ENCODE data around the gene PRR23E.

- TF ChIP-seq CTCF (IDR thresholded peaks at IDR 0.05) (no peak), POLR2AphosphoS5 (IDR thresholded peaks at IDR 0.05) (no peak), POLR2A (IDR thresholded peaks at IDR 0.05) (no peak)
Observed at GRCh38 chr3:127200086-127200691, 7.3 kb downstream of the PRR23E start.
